Measurements from ENCODE around the gene PRPH2.

- TF ChIP-seq CTCF (IDR thresholded peaks at IDR 0.05): no peak
- no peak for TF ChIP-seq POLR2AphosphoS5 (IDR thresholded peaks at IDR 0.05)
These were observed 27.8 kb downstream of the PRPH2 start for GRCh38 chr6:42694586-42694985.

All from stomach (tissue), 4 donors.